ENCODE measurements around the gene TRAT1.

Gene TRAT1

GRCh38 chr3:108883373-108883772 is 60.8 kb downstream of the TRAT1 start:
- no peak overlapping the region for H3K4me3 ChIP-seq (ENCODE audit: low read depth, low read length)
- TF ChIP-seq, protein P1, sequence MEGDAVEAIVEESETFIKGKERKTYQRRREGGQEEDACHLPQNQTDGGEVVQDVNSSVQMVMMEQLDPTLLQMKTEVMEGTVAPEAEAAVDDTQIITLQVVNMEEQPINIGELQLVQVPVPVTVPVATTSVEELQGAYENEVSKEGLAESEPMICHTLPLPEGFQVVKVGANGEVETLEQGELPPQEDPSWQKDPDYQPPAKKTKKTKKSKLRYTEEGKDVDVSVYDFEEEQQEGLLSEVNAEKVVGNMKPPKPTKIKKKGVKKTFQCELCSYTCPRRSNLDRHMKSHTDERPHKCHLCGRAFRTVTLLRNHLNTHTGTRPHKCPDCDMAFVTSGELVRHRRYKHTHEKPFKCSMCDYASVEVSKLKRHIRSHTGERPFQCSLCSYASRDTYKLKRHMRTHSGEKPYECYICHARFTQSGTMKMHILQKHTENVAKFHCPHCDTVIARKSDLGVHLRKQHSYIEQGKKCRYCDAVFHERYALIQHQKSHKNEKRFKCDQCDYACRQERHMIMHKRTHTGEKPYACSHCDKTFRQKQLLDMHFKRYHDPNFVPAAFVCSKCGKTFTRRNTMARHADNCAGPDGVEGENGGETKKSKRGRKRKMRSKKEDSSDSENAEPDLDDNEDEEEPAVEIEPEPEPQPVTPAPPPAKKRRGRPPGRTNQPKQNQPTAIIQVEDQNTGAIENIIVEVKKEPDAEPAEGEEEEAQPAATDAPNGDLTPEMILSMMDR (IDR thresholded peaks at IDR 0.05; ENCODE audit: borderline replicate concordance, insufficient read depth, low read depth, low read length): no peak

GRCh38 chr3:108887121-108887520 is 64.5 kb downstream of the TRAT1 start:
- TF ChIP-seq, protein P1 (IDR thresholded peaks at IDR 0.05; ENCODE audit: borderline replicate concordance, insufficient read depth, low read depth, low read length): no peak

DNA sequence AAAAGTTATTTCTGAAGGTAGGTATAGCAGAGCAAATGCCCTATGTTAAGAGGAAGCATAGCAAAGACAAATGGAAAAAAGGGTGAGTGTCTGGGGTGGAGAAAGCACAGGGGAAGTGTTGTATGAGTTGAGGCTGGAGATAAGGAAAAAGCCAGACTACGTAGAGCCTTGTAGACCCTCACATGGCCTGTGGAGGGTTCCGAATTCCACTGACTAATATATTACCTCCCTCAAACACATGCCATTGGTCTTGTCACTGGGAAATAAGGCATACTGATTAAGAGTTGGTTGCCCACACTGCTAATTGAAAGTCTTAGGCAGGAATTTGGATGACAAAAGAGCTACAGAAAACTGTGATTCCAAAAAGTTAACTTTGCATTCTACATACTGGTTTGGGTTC is 65.2 kb downstream of the TRAT1 start:
- no peak overlapping the region for H3K4me3 ChIP-seq (ENCODE audit: low read depth, low read length)
- TF ChIP-seq, protein P1 (IDR thresholded peaks at IDR 0.05; ENCODE audit: borderline replicate concordance, insufficient read depth, low read depth, low read length): no peak

More at GRCh38 chr3:108887121-108887520, 64.5 kb downstream of the TRAT1 start:
- H3K4me3 ChIP-seq (ENCODE audit: low read depth, low read length): no peak overlapping the region

- TF ChIP-seq, protein P1 (IDR thresholded peaks at IDR 0.05; ENCODE audit: borderline replicate concordance, insufficient read depth, low read depth, low read length): no peak
- H3K4me3 ChIP-seq (ENCODE audit: low read depth, low read length): no peak overlapping the region
Observed at GRCh38 chr3:108891833-108892232, 69.2 kb downstream of the TRAT1 start.

DNA sequence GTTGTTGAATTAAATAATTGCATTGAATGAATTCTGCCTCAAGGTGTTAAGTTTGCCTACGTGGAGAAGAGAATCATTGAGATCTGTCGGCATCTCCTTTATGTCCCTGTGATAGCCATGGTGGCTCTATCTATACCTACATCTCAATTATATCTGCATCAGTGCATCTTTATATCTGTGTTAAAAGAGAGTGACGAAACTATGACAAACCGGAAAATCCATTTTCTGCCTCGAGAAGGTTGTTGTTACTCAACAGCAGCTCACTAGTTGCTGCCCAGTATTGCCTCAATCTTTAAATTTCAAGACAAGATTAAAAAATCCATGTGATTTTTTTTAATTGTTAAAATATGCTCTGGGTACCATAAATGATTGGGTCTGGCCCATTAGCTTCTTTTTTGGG is 72.4 kb downstream of the TRAT1 start:
- TF ChIP-seq, protein P1 (IDR thresholded peaks at IDR 0.05; ENCODE audit: borderline replicate concordance, insufficient read depth, low read depth, low read length): no peak
- no peak overlapping the region for H3K4me3 ChIP-seq (ENCODE audit: low read depth, low read length)

GRCh38 chr3:108897883-108898282 is 75.3 kb downstream of the TRAT1 start:
- no peak overlapping the region for H3K4me3 ChIP-seq (ENCODE audit: low read depth, low read length)
- TF ChIP-seq, protein P1 (IDR thresholded peaks at IDR 0.05; ENCODE audit: borderline replicate concordance, insufficient read depth, low read depth, low read length): no peak

GRCh38 chr3:108899530-108899929 is 76.9 kb downstream of the TRAT1 start:
- H3K4me3 ChIP-seq (ENCODE audit: low read depth, low read length): no peak overlapping the region
- TF ChIP-seq, protein P1 (IDR thresholded peaks at IDR 0.05; ENCODE audit: borderline replicate concordance, insufficient read depth, low read depth, low read length): no peak

All from GM12875 (cell line).